NCI-H1105 treated with DMSO at 0.1 percent for 48 hours (cell line): ENCODE data around the gene CLTB.

Experiments
- DNase-seq: peaks from one replicate; lab custom pipeline; 2025; lab: John Stamatoyannopoulos, UW

The CLTB gene

DNA sequence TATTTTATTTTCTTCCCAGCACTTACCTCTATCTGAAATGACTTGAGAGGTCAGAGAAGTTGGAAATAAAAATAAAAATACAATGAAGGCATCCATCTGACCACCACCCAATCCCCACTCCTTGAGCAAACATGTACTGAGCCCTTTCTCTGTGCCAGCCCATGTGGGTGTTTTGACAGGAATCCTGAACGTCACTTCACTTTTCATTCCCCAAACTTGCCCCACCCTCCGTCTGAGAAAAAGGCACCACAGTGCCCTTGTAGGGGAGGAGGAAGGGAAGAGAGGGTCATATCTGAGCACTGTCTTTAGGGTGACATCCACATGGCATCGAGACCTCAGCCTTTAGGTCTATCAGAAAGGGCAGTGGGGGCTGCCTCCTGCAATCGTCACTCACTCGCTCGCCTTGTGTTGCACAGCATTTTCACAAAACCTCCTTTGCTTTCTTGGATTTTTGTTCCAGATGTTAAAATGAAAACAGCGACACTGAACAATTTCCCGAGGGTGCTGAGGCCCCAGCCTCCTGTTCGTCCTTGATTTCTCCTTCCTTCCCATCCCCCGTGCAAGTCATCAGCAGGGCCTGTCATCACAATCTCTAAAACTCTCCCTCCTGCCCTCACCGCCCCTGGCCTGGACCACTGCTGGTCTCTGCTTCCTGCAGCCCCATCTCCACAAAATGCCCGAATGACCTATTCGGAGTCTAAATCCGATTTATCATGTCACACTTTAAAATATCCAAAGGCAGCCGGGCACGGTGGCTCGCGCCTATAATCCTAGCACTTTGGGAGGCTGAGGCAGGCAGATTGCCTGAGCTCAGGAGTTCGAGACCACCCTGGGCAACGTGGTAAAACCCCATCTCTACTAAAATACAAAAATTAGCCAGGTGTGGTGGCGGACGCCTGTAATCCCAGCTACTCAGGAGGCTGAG is 14.8 kb downstream of the CLTB start:
- no peak for DNase-seq

DNA sequence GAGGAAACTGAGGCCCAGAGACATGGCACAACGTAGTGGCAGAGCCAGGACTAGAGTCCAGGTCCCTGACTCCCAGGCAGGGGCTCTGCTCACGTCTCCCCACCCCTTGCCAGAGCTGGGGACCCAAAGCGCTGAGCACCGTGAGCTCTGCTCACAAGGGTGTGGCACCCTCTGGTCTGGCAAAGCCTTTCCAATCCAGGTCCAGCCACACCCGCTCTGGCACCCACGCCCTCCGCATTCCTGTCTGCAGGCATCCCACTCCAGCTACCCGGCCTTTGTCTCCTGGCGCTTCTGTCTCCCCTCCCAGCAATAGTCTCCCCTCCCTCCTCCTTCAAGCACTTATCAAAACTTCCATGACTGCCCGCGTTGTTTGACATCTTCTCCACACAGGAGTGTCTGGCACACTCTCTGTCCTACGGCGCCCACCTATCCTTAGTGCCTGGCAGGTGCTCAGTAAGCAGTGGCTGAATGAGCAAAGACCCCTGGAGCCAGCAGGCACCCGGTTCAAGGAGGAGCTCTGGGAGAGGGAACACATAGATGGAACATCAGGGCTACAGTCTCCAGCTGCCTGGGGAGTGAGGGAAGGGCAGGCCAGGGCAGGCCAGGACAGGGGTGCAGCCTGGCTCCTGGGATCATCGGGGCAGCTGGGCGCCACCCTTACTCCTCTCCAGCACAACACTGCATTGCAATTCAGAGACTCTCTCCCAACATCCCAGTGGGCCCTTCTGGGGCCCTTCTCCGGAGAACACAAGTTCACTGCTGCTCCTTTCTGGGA is 15.8 kb downstream of the CLTB start:
- no peak for DNase-seq

DNA sequence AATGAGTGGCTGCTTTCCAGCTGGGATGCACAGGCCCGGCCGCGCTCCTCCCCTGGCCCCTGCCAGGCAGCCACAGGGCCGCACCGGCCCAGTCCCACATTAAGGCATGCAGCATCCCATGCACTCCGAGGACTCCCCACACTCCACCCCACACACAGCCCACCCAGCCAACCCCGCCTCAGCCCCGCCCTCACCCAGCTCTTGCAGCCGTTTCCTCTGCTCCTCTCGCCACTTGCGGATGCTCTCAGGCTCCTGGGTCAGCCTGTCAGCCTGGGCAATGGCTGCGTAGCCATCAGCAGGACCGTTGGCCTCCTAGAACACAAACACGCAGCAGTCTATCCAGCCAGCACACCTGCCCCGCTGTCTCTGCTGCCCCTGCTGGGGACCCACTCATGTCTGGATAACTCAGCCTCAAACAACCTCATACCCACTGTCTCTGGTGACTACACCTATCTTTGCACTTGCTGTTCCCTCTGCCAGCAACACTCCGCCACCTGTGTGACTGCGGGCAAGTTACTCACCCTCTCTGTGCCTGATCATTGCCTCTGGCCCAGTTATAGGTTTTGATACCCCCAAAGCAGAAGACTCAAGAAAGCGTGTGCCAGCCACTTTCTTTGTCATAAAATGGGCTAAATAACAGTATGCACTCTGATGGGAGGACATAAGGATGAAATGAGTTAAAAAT is 18.5 kb downstream of the CLTB start:
- no peak for DNase-seq

DNA sequence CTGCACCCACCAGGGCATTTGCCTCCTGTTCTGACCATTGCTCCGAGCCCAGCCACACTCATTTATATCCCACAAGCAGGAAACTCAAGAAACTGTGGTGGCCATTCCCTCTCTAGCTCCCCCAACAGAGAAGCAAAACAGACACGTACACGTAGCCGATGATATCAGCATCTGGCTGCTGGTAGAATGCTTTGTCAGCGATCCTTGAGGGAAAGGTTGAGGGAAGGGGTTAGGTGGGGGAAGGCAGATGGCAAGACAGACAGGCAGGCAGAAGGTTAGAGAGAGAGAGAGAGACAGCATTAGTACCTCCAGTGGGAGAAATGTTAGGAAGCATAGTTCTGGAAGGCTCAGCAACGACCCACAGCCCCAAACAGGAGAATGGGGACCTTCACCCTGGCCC is 20.0 kb downstream of the CLTB start:
- no peak for DNase-seq

DNA sequence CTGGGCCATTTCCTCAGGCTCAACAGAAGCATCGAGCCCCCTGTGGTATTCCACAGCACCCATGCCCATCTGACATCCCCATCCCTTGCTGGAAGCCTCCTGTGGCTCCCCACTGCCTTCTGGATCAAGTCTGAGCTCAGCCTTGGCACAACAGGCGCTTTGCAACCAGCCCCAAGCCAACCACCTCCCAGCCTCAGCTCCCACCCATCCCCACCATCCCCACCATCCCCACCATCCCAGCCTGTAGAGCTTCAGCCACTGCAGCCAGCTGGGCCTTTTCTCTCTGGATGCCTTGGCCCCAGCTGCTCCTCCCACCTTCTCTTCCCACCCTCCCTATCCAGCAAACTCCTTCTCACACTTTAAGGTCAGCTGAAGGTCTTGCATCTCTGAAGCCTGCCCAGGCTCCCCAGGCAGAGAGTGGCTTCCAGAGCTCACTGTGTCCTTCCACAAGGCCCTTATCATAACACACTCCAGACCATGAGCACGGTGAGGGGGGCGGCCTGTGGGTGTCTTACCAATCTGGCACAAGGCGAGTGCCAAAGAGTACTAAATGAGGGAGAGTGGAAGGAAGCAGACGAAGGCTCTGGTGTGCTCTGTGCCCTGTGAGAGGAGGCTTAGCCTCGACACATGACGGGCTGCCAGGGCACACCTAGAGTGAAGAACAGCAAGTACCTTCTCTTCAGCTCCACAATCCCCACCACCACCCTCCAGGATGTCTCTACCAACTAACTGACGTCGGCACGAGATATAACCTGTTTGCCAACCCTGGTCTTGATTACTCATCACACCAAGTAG is 21.3 kb downstream of the CLTB start:
- DNase-seq = no peak

DNA sequence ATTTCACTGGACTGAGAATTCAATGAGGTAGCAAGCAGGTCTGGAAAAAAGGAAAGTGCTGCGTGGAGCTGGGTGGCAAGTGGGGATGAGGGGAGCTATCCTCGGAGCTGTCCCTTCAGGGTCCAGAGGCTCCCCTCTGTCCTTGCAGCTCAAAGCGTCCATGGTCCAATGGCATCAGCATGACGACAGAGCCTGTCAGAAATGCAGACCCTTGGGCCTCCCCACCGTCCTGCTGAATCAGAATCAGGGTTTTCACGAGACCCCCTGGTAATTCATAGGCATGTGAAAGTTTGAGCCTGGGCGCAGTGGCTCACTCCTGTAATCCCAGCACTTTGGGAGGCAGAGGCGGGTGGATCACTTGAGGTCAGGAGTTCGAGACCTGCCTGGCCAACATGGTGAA is 22.2 kb downstream of the CLTB start:
- DNase-seq = no peak

DNA sequence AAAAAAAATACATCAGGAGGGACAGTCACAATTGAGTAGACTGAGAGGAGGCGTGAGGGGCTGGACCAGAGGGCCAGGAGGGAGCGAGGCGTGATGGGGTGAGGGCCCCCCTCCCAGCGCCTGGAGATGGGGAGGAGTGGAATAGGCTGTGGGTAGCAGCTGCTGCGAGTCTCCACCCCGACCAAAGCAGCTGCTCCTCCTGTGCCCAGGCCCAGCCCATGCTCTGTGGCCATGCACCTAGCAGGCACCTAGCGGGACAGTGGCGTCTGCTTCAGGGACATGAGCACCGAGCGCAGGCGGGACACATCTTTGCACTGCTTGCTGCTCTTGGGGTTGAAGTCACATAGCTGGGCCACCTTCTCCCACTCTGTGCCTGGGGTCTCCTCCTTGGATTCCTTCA is 23.8 kb downstream of the CLTB start:
- no peak for DNase-seq

DNA sequence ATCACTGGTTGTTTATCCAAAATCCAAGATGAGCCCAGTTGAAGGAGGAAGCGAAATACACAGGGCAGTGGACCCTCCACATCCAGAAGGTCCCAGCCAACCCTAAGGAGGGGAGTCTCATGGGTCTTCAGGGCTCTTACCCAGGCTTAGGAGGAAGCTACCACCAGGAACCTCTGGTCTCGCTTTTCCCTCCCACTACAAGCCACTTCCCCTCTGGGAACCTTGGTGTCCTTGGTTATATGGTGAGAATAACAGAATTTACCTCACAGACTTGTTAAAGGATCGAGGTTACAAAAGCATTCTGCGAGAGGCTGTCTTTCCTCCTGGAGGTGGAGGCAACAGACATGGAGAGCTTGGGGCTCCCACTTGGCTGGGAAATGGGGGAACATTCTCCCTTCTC is 24.3 kb downstream of the CLTB start:
- DNase-seq = no peak

DNA sequence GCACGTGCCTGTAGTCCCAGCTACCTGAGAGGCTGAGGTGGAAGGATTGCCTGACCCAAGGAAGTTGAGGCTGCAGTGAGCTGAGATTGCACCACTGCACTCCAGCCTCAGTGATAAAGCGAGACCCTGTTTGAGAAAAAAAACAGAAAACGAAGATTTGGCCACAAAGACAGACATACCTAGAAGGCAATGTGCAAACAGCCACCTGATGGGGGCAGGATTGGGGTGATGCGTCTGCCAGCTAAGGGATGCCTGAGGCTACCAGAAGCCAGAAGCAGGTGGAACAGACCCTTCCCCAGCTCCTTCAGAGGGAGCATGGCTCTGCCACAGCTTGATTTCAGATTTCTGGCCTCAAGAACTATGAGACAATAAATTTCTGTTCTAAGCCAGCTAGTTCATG is 24.9 kb downstream of the CLTB start:
- DNase-seq = no peak

DNA sequence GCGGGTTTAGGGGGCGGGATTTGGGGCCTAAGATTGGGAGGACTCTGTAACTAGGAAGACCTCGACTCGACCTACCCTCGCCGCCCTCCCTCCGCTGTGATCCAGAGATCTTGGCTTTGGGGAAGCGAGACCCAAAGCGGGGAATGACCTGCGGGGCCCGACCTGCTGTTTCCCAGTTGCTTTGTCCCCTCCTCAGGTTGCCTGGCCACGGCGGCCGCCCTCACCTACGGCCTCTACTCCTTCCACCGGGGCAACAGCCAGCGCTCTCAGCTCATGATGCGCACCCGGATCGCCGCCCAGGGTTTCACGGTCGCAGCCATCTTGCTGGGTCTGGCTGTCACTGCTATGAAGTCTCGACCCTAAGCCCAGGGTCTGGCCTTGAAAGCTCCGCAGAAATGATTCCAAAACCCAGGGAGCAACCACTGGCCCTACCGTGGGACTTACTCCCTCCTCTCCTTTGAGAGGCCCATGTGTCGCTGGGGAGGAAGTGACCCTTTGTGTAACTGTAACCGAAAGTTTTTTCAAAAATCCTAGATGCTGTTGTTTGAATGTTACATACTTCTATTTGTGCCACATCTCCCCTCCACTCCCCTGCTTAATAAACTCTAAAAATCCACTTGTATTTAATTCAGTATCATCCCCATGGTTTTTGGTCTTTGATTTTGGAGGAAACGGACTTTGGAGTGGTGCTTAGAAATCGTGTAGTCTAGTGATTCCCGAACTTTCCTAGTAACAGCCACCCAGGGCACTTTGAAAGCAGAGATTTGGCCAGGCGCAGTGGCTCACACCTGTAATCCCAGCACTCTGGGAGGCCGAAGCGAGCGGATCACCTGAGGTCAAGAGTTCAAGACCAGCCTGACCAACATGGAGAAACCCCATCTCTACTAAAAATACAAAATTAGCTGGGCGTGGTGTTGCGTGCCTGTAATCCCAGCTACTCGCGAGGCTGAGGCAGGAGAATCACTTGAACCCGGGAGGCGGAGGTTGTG is 26.9 kb downstream of the CLTB start:
- no peak for DNase-seq

DNA sequence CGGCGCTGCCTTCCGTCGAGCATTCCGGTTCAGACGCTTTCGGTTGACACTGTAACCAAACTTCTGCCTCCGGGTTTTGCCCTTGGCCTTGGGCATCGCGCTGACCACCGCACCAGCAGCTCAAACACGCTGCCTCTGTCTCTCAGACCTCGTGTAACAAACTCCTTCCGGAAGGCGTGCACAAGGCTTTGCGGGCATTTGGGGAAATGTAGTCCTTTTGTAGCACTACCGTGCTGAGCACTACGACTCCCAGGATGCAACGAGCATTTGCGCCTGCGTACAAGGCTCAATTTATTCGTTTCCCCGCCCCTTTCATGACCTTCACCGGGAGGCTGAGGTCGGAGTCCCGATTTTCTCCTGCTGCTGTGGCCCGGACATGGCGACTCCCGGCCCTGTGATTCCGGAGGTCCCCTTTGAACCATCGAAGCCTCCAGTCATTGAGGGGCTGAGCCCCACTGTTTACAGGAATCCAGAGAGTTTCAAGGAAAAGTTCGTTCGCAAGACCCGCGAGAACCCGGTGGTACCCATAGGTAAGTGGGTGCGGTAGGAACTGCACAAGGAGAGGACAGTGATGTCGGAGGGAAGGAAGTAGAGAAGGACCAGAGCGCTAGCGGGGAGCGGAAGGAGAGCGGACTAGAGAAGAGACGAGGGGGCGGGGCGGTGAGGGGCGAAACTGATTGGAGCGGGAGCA is 27.8 kb downstream of the CLTB start, which contains the start of the genes HIGD2A and NOP16:
TSS of gene HIGD2A (plus strand) at position 308 of the 691 bp plus-strand sequence. CDS start at position 377, 69 bp downstream.
TSS of gene NOP16 (minus strand) at position 155 of the 691 bp plus-strand sequence. CDS start at position 96, 59 bp downstream.
- DNase-seq = peak; percentile 92

DNA sequence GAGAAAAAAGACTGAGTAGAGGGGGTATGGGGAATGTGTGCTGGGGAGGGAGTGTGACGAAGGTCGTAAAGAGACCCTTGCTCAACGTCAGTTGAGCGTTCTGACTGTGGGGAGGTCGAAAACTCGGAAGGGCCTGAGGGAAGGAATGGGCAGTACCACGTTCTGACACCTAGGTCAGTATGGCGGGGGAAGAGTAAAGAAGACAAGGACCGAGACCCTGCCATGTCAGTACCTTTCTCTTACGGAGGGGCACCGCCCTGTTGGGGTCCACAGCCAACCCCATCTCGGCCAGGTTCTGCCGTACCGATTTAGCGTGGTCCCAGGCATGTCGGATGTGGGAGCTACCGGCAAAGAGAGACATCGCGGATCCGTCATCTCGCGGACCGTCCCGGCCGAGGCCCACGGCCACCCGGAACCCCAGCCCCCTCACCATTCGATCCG is 28.3 kb downstream of the CLTB start:
- DNase-seq = no peak

DNA sequence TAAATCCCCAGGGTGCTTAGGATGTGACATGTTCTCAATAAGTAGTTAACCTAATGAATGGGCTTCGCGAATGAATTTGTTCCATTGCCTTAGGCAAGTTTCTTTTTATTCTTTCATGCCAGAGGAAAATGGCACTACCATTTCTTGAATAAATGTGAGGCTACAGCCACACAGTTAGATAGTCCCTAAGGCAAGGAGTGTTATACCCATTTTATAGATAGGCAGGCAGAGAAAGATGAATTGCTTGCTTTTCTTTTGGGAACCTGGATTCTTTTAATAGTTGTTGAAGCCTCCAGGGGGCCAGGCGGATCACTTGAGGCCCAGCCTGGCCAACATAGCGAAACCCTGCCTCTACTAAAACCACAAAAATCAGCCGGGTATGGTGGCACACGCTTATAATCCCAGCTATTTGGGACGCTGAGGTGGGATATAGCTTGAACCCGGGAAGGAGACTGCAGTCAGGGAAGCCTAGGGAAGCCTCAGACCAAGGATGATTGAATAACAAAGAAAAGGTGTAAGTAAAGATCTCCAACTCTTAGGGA is 28.9 kb downstream of the CLTB start:
- no peak for DNase-seq

DNA sequence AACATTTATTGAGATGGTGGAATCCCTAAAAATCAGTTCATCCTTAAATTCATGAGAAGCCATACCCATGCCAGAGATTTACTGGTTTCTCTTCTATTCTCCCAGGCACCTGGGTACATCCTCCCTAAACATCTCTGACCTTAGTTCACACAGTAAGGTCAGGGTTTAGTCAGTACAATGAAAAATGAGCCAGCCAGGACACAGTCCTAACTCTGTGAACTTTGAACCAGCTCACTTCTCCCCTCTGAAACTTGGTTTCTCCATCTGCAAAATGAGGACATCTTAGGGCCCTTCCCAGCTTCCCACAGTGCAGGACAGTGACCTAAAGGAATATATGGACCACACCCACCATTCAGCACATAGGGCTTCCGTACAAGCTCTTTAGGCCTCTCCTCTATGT is 29.8 kb downstream of the CLTB start:
- no peak for DNase-seq

DNA sequence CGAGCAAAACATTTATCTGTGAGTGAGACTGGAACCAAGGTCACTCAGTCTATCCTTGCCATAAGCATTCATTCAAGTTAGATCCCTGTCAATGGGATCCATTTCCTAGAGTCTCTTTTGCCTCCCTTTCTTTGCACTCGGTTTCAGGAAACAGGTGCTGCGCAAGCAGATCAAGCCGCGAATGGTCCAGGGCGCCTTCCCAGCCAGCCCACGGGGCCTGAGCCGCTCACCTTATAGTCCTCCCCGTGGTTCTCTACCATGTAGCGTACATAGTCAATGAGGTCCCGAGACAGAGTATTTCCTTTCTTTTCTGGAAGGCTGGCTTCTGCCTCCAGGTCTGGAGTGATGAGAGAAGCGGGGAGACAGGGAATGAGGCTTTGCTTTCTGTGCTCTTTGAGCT is 31.3 kb downstream of the CLTB start:
- no peak for DNase-seq

DNA sequence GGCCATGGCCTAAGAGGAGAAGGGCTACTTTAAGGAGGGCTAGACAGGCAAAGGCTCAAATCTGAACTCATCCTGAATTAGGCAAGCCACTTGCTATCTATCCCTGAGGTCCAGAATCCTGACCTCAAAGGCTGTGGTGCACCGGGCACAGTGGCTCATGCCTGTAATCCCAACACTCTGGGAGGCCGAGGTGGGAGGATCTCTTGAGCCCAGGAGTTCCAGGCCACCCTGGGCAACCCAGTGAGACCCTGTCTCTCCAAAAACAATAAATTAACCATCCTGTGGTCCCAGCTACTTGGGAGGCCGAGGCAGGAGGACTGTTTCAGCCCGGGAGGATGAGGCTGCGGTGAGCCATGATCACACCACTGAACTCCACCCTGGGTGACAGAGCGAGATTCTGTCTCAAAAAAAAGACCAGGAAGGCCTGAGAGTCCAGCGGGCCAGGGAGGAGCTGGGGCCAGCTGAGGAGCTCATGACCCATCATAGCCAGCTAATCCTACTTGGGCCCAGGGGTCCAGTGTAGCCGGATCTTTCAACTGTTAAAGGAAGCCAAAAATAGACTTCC is 31.9 kb downstream of the CLTB start:
- DNase-seq = no peak

DNA sequence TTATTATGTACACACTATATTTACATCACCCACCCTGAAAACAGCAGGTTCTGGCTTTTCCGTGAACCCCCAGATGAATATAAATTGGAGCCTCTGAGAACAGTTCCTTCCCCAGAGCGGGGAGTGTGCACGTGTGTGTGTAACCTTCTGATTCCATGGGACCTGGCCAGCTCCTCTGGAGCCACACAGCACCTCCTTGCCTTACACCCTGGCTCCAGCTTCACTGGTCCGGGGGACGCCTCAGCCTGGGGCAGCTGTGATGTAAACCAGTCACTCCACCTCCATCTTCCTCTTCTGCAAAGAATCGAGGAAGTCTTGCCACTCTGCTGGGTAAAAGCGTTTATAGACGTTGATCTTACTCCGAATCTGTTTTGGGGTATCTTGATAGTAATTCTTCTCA is 32.4 kb downstream of the CLTB start:
- no peak for DNase-seq

DNA sequence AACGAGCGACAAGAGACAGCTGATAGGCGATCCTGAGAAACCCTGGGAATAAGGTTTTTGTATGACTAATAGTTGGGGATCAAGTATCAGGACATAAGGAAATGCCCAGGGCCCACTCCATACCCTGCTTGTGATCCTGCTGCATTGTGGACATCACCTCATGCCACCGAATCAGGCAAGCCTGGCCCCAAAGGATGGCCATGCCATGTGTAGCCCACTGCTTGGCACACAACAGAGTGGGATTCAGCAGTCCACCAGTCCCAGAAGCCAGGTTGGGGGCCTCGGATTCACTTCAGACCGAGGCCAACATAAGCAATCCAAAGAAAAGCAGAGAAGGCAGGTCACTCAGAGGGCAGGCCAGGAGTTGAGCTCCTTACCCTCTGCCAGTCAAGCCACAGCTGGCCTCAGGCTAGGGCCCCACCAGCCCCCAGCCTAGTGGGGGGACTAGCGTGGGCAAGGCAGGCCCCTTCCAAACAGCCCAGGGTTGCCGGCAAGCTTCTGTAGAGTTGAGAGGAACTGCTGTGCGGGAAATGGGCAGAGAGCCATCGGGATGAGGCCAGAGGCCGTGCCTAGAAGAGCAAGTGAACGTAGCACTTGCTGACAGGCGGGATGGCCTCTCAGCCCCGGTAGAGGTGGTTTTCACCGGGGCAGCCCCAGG is 33.0 kb downstream of the CLTB start:
- DNase-seq = no peak

DNA sequence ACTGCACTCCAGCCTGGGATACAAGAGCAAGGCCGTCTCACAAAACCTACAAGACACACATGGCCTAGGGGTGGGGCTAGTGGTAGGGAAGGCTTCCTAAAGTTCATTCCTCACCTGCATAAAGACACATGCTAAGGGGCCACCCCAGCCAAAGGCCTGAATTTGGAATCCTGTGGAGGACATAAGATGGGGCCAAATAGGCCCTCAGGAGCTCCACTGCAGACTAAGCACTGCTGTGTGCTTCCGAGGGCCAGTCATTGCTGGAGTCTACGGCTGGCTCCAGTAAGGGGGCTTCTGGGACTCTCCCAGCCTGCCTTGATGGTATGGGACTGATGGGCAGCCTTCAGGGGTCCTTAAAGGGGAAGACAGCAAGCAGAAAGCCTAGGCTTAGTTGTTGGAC is 33.6 kb downstream of the CLTB start:
- DNase-seq = no peak
